ACHN (cell line): ENCODE data around the gene RECQL5.
A peak's percentile ranks its signal among the peaks of the same experiment; 100 is the strongest.

Experiments
- DNase-seq: peaks from one replicate; pipeline ENCODE4 v3.0.0-alpha.2; 2015
- in situ Hi-C: cut with HindIII; loops from 2 replicates; pipeline ENCODE4 v1.10.0; 2017; ENCODE audit warnings: low sequenced_read_pairs, low pct_ligation_motif_present, low pct_unique_long_range_greater_than_20kb

RECQL5 gene

GRCh38 chr17:75658237-75658636 is 8.7 kb downstream of the RECQL5 start:
- in situ Hi-C loops: no loop called here
- DNase-seq: no peak

GRCh38 chr17:75654176-75654575 is 12.8 kb downstream of the RECQL5 start:
- in situ Hi-C loops: no loop called here
- DNase-seq: peak; percentile 28

- DNase-seq: peak; percentile 57
These were observed 13.9 kb downstream of the RECQL5 start for GRCh38 chr17:75652934-75653549.

GRCh38 chr17:75652341-75652740 is 14.6 kb downstream of the RECQL5 start:
- in situ Hi-C loops: no loop called here
- no peak for DNase-seq

More at GRCh38 chr17:75652934-75653549, 13.9 kb downstream of the RECQL5 start:
- in situ Hi-C loops: no loop called here

GRCh38 chr17:75650874-75651273 is 16.1 kb downstream of the RECQL5 start:
- DNase-seq: no peak
- in situ Hi-C loops: no loop called here

GRCh38 chr17:75649687-75650086 is 17.3 kb downstream of the RECQL5 start:
- in situ Hi-C loops: no loop called here

GRCh38 chr17:75647921-75648320 is 19.0 kb downstream of the RECQL5 start:
- no peak for DNase-seq
- in situ Hi-C loops: no loop called here

More at GRCh38 chr17:75649687-75650086, 17.3 kb downstream of the RECQL5 start:
- DNase-seq: no peak

GRCh38 chr17:75647061-75647460 is 19.9 kb downstream of the RECQL5 start:
- in situ Hi-C loops: no loop called here
- no peak for DNase-seq

GRCh38 chr17:75646638-75646992 is 20.3 kb downstream of the RECQL5 start:
- in situ Hi-C loops: no loop called here
- DNase-seq: no peak

GRCh38 chr17:75645889-75646637 is 20.9 kb downstream of the RECQL5 start:
- in situ Hi-C loops: no loop called here
- DNase-seq: peak; percentile 98

GRCh38 chr17:75645501-75645888 is 21.5 kb downstream of the RECQL5 start:
- peak; percentile 96 for DNase-seq
- in situ Hi-C loops: no loop called here

- DNase-seq: no peak
- in situ Hi-C loops: no loop called here
These were observed 23.3 kb downstream of the RECQL5 start for GRCh38 chr17:75643643-75644017.

GRCh38 chr17:75642784-75643642 is 23.9 kb downstream of the RECQL5 start:
- no peak for DNase-seq
- in situ Hi-C loops: no loop called here

- DNase-seq: peak; percentile 19
- in situ Hi-C loops: no loop called here
These were observed 24.7 kb downstream of the RECQL5 start for GRCh38 chr17:75642182-75642783.

- in situ Hi-C loops: no loop called here
- peak; percentile 76 for DNase-seq
These were observed 25.6 kb downstream of the RECQL5 start for GRCh38 chr17:75641343-75641742.

GRCh38 chr17:75640556-75641119 is 26.3 kb downstream of the RECQL5 start:
- DNase-seq: no peak
- in situ Hi-C loops: no loop called here

GRCh38 chr17:75639771-75640555 is 27.0 kb downstream of the RECQL5 start:
- in situ Hi-C loops: no loop called here
- DNase-seq: no peak

GRCh38 chr17:75639327-75639726 is 27.6 kb downstream of the RECQL5 start:
- DNase-seq: no peak
- in situ Hi-C loops: no loop called here
